SHP77 treated with DMSO at 0.1 percent for 48 hours (cell line): ENCODE results near the gene TEKT3.

Experiments used
- DNase-seq: peaks from one replicate; lab custom pipeline; 2025; lab: John Stamatoyannopoulos, UW

The TEKT3 gene

DNA sequence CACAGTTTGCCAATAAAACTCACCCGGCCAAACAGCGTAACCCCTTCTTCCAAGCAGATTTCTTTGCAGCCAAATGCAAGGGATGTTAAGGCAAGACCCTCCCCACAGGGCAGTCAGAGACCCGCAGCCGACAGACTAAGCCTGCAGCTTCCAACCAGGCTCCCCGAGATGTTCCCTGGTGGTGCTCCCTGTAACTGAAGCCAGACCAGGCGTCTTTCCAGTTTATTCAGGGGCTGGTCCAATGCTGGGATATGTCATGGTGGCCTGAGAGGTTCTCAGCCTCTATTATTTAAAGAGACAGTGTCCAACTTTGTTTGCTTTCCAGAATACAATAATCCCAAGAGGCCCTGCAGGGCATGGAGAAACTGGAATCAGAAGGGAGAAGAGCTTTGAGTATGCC, 76.3 kb downstream of the TEKT3 start, which contains the start of gene PMP22:
PMP22 (minus strand) TSS at position 196 of the 400 bp plus-strand sequence. CDS start 4,599 bp downstream, outside the sequence.
- no peak for DNase-seq

DNA sequence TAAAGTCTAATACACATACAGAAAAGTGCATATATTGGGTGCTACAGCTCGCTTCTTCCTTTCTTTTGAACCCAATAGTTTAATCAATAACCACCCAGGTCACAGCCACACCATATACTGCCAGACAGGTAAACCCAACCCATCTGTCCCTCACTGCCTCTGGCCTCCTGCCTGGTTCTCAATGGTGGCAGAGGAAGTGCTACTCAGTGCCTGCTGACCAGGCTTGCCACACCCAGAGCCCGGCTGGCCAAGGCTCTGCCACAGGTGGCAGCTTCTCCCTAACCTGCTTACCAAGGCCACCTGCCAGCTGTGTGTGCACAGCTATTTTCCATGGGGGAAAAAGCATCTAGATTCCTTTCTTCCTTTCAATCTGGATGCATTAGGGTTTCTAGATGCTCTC, 76.9 kb downstream of the TEKT3 start:
- DNase-seq: peak; percentile 13

DNA sequence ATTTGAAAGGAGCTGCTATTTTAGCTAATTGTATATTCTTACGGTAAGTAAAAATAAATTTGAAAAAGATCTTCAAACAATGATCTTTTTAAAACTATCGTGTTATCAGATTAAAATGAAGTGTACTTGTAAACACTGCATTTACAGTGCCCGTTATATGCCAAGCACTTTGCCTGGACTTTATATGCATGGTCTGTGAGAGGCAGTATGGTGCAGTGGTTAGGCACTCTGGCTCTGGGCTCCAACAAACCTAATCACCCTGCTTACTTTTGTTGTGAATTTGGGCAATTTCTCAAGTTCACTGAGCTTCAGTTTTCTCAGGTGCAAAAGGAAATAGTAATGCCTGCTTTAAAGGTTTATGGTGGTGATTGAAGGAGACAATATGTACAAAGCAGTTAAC, 77.7 kb downstream of the TEKT3 start:
- DNase-seq: no peak

DNA sequence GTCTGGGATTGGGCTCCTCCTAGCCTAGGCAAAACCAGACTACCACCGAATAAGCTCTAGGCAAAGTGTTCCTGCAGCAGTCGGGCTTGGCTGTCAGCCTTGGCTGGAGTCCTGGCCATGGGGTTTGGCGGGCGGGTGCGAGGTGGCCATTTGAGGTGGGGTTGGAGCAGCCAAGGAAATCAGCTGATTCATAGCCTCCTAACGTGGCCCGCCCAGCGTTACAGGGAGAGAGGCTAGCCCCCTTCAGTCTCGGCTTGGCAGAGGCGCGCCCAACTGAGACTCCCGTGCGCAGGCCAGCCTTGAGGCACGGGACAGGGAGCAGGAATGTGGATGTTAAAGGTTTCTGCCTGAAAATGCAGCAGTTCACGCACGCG, 78.2 kb downstream of the TEKT3 start:
- no peak for DNase-seq

DNA sequence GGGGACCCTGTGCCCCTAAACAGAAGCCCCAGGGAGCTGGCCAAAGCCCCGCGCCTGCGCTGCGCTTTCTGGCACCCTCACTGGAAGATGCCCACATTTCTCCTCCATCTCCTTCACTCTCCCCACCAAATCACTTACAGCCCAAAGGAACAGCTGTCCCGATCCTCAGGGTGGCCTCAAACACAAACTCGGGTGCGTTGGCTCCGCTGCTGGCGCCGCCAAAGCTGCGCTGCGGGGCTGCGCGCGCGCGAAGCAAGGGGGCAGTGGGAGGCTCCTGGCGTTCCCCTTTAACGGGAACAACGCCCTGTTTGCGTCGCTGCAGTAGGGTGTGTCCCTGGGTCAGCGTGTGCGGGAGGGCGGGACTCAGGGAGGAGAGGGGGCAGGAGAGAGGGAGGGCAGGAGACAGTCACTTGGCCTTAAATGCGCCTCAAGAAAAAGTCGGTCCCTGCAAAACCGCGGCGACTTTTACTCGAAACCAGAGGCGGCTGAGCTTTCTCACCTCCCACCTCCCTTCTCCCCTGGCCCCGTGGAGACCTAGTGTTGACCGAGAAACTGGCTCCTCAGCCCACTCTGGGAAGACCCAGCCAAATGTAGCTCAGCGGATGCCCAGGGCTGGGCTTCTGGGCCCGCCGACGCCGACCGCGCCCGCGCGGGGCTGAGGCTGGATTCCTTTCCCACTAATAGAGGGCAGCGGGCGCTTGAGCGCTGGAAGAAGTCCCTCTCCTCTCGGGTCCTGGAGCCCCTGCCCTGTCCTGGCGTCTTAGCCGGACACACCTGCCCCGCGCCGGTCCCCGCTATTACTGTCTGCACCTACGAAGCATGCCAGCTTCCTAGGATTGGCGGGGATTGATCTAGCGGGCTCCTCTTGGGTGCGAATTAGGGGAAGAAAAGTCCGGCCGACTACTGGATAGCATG, 78.8 kb downstream of the TEKT3 start:
- DNase-seq: no peak

DNA sequence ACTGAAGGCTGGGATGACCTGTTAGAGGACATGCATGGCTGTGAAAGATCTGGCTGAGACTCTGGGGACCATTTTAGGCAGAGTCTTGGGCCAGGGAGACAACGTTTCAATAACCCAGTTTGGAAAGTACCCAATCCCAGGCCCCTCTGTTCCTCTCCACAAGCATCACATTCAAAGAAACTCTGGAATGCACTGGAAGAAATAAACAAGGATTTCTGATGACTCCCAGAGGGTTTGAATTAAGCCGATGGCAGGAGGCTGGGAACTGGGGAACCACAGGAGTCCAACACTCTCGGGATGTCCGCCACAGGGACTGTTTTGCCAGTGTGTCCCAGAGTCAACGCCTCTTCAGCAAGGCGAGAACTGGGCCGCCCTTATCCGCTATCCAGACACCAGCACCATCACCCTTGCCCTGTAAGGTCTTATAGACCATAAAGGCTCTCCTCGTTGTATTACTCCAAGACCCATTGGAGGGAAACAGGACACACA, 79.6 kb downstream of the TEKT3 start:
- no peak for DNase-seq

DNA sequence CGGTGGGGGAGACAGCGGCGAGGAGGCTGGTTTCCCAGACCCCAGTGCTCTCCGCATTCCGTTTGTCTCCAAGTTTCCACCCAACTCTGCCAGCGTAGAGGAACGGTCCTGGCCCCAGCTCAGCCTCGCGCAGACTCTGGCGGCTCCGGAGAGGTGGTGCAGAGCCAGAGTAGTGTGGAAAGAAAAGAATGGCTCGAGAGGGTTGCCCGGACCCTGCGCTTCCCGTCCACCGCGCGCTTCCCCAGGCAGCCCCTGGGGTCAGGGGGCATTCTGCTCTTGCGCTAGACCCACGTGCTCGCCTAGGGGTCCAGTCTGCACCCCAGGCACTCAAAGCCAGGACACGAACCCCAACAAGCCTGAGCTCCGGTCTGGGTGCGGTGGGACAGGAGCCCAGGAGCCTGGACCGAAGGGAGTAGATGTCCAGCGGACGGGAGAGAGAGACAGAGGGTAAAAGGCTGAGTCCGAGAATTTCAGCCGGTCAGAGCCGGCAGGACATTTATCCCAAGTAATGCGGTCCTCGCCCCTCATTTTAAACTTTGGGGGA, 80.1 kb downstream of the TEKT3 start:
- DNase-seq: no peak

DNA sequence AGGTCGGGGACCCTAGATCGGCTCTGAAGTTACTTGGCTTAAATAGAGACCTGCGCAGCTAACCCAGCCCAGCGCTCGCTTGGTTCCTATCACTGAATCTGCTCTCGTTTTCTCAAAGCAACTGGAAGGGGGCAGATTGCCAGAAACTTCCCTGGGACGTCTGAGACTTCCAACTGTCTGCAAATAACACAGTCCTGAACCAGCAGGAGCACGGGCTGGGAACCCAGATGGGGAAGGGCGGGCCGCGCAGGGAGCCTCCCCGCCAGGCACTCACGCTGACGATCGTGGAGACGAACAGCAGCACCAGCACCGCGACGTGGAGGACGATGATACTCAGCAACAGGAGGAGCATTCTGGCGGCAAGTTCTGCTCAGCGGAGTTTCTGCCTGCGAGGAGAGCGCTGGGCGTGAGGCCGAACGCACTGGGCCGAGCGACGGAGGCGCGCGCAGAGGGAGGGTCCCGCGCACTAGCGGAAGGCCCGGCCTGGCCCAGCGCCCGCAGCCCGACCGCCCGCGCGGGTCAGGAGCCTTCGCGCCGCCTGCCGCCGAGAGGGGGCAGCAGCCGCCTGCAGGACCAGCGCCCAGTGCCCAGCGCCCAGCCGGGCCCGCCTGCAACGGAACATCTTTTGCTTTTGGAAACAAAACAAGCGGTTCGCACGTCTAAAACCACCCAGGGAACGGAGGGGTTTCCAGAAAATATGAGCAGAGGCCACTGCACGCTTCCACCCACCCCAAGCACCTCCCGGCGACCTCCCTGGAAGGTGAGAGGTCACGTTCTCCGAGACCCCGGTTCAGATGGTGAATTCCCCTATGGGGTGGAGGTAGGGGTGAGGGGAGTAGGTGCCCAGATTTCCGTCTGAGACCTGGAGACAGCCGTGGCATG, 80.8 kb downstream of the TEKT3 start:
- DNase-seq: peak; percentile 62

DNA sequence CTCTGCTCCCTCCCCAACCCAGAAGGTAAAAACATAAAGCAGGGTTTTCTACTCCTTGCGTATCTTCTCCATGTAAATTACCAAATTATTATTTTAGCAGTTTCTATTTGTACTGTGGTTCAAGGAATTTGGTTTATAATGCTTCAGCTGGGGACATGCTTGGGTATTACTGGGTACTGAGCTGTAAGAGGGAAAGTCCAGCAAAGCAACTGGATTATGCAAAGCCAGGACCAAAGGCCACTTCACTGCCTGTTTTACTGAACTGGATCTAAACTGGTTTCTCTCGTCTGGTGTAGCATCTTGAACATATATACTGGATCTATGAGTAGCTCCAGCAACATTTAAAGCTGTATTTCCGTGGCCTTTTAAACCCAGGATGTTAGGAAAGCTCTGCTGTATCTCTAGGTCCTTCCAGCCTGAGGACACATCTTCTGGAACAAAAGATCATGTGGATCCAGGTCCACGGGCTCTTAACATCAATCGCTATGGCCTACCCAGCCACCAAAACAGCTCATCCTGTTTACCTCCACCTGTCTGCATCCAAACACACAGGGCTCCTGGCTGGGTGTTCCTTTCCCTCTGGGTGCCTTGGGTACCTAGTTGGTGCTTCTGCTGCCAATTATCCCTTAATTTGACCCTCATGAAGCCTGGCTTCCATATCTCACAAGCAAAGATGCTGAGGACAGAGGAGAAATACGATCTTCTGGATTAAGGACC, 83.4 kb downstream of the TEKT3 start:
- no peak for DNase-seq

DNA sequence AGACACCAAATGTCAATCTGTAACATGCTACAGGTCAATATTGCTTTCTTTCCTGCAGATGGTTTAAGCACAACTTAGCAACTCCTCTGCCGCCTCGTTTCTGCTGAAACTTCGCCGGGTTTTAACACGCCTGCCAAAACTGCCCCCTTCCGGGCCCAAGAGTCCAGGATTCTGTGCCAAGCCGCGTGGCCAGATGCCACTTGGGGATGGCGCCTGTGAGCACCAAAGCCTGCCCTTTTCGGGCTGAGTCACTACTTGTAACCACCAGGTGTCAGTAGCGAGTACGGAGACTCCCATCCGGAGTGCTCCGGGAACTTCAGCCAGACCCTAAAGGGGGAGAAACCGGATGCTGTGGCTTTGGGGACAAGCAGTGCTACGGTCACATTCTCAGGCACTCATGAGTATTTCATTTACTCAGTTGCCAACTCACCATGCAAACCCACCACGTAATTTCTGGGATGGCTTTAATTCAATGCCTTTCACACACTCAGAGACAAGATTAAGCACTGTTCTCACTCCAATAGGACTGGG, 84.1 kb downstream of the TEKT3 start:
- DNase-seq: peak; percentile 79

DNA sequence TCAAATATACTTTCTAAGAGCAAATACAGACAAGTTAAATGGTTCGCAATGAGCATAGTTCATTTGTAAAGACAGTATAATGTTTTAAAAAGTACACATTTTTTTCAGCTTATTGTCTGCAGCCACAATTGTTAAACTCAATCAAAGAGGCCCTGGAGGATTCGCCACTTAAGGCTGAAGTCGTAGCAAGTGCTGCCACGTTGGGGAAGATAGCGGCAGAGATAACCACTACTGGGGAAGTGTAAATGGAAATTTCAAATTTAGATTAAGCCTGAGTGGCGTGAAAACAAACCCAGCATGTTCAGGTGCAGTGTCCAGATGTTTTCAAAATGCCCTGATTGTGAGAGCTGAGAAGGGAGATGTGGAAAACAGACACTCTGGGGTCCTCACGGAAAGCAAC, 84.7 kb downstream of the TEKT3 start:
- DNase-seq: no peak

DNA sequence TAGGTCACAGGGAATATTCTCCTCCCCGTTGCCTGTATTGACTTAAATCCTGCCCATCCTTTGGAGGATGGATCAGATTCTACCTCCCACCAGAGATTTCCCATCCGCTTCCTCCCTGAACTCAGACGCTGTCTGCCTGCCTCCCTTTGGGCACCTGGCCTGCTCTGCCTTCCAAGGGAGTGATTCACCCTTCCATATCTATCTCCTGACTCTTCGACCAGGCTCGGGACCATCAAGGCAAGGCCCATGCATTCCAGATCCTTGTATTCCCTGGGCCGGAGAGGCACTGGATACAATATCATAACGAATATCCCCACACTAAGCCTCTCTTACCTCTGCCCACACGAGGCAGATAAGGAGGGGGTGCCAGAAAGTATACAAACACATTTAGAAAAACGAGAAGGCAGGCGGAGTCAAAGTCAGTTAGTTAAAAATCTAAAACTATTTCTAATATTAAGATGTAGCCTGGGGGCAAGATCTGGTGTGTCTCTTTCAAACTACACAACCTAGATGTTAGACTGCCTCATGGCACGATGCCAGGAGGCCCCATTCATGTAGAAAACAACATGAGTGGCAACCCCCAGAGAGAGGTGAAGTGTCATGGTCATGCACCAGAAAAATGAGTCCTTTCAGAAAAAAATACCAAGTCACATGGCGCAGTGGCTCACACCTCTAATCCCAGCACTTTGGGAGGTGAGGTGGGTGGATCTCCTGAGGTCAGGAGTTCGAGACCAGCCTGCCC, 85.5 kb downstream of the TEKT3 start:
- no peak for DNase-seq
